H1 (cell line): ENCODE measurements around the gene P3H2. TPM values are rescaled to one million over a fixed set of nuclear protein-coding genes. Genes with fewer than 3 reads are reported as not detected.

ENCODE experiments used
- ATF2 ChIP-seq: IDR thresholded peaks from 2 replicates; pipeline ENCODE4 v1.6.1; 2012; ENCODE audit warnings: low read length, inconsistent platforms
- BCL11A ChIP-seq, 2 experiments: IDR thresholded peaks; one replicate each; pipeline ENCODE4 v1.6.1; 2011; ENCODE audit warnings: low read depth in 2 of 2, low read length in 2 of 2, mild to moderate bottlenecking in 2 of 2
- CHD7 ChIP-seq: fragments of 300-600 bp; sonication (generic); IDR thresholded peaks from 2 replicates; pipeline ENCODE4 v1.7.1; 2012; ENCODE audit warnings: low read length, moderate library complexity, mild to moderate bottlenecking, inconsistent platforms; ENCODE audit not compliant: insufficient replicate concordance
- GABPA ChIP-seq: IDR thresholded peaks from 2 replicates; pipeline ENCODE4 v1.6.1; 2011; ENCODE audit warnings: mild to moderate bottlenecking, low read length, moderate library complexity, borderline replicate concordance; ENCODE audit not compliant: insufficient read depth
- HDAC2 ChIP-seq, 2 experiments: fragments of 300-600 bp in 1 of 2; sonication (generic) in 1 of 2; IDR thresholded peaks; 2 replicates each; pipeline ENCODE4 v1.6.1; 2011 to 2012; ENCODE audit warnings: low read depth in 2 of 2, low read length in 2 of 2, mild to moderate bottlenecking in 2 of 2, moderate library complexity in 2 of 2, borderline replicate concordance in 1 of 2, inconsistent platforms in 1 of 2
- POLR2AphosphoS5 ChIP-seq: IDR thresholded peaks from 2 replicates; pipeline ENCODE4 v1.6.1; 2011; ENCODE audit warnings: low read depth, low read length
- TCF12 ChIP-seq: IDR thresholded peaks from 2 replicates; pipeline ENCODE4 v1.6.1; 2011; ENCODE audit warnings: low read depth, mild to moderate bottlenecking, low read length
- polyA plus RNA-seq, 7 experiments: library from polyadenylated mRNA; depleted of rRNA in 3 of 7; stranded (reverse) in 5 of 7; unstranded in 2 of 7; fragments of >200 nt in 5 of 7; fragments of 200-250 nt in 2 of 7; gene quantifications; 1 replicate in 5 of 7; 2 replicates in 1 of 7; 4 replicates in 1 of 7; pipeline versions ENCODE4 v1.2.1 to v1.2.3, GENCODE V29; 2011 to 2013; ENCODE audit warnings: missing spikeins in 2 of 7, mixed read lengths in 2 of 7
- total RNA-seq: library from RNA; stranded (reverse); fragmentation: NEBNext Ultra II Directional; extraction: Animal tissue kit (Norgen Biotek cat#: 25700); gene quantifications from 2 replicates; pipeline ENCODE4 v1.2.1, GENCODE V29; 2021
- TF ChIP-seq, protein P1 (sequence below): IDR thresholded peaks from 2 replicates; pipeline ENCODE4 v1.6.1; 2012; ENCODE audit warnings: inconsistent platforms

P3H2 gene
- total and polyA plus RNA-seq, 2 of the 8 experiments (the other 6 are each of a cell fraction or from before 2014, with no cell fraction given) = 40.5 to 60.4 TPM

- TF ChIP-seq CHD7 (no peak), POLR2AphosphoS5 (no peak), BCL11A (IDR thresholded peaks at IDR 0.05; ENCODE audit: low read depth in 2 of 2, low read length in 2 of 2) (no peak), ATF2 (no peak), TCF12 (no peak), HDAC2 (IDR thresholded peaks at IDR 0.05; ENCODE audit: borderline replicate concordance in 1 of 2, low read depth in 2 of 2, low read length in 2 of 2) (no peak), GABPA (no peak)
- TF ChIP-seq, protein P1, sequence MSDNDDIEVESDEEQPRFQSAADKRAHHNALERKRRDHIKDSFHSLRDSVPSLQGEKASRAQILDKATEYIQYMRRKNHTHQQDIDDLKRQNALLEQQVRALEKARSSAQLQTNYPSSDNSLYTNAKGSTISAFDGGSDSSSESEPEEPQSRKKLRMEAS = no peak
Observed at GRCh38 chr3:190074817-190075216, 45.9 kb downstream of the P3H2 start (continued).
